ENCODE data around the gene PIM3.

The PIM3 gene

DNA sequence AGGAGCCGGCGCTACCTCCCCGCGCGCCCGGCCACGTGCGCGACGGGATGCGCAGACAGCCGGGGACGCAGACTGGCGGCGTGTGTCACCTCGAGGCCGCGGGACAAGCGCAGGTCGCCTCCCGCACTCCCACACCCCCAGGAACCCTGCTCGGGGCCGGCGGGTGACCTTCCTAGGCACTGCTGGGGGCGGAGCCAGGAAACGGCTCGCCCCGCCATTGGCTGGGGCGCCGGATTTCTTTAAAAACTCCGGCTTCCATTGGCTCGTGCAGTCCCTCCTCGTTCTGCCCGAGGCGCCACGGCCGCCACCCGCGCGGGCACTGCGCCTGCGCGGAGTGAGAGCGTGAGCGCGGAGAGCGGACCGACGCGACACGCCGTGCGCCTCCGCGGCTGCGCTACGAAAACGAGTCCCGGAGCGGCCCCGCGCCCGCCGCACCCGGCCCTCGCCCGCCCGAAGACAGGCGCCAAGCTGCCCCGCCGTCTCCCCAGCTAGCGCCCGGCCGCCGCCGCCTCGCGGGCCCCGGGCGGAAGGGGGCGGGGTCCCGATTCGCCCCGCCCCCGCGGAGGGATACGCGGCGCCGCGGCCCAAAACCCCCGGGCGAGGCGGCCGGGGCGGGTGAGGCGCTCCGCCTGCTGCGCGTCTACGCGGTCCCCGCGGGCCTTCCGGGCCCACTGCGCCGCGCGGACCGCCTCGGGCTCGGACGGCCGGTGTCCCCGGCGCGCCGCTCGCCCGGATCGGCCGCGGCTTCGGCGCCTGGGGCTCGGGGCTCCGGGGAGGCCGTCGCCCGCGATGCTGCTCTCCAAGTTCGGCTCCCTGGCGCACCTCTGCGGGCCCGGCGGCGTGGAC lies at the start of gene PIM3:
TSS of gene PIM3 (plus strand) at position 614 of the 846 bp plus-strand sequence. CDS start at position 790, 176 bp downstream.
- peak; percentile 95 for DNase-seq (ENCODE audit: low spot score)

DNA sequence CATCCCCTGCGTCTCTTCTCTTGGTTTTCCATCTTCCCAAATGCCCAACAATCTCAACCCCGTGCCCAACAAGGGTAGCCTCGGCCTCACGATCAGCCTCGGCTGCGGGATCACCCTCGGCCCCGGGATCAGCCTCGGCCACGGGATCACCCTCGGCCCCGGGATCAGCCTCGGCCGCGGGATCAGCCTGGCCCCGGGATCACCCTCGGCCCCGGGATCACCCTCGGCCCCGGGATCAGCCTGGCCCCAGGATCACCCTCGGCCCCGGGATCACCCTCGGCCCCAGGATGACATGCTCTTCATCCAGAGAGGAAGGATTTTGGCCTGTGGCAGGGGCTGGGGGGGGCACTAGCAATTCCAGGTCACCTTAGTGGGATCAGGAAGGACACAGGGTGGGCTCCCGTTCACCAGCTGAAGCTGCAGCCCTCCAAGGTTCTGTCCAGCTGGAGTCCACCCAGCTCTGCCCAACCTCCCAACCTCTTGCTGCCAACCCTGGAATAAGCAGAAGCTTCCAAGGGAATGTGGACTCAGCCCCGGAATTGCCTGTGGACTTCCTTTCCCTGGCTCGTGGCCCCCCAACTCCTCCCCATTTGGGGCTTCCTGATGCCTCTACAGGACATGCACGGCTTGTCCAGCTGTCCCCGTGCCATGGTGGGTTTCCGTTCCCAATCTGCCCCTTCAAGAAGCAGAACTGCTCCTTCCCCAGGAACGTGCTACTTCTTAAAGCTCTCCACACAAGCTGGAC lies 48.5 kb upstream of the PIM3 start:
- DNase-seq (ENCODE audit: low spot score) = no peak

DNA sequence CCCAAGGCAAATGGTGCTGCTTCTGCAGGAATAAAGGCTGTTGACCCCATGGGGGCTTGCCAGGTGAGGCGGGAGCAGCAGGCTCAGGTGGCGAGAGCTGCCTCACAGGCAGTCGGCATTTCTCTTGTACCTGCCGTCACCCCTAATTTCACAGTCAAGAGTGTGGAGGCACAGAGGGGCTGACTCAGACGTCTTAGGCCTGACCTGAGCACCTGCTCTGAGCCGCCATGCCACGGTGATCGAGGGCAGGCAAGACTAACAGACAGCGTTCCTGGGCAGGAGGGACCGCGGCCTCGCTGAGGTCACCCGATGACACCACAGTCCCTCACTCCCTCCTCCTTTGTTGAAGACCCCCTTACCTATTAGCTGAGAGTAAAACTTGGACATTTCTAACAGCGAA lies 47.5 kb upstream of the PIM3 start:
- no peak for DNase-seq (ENCODE audit: low spot score)

DNA sequence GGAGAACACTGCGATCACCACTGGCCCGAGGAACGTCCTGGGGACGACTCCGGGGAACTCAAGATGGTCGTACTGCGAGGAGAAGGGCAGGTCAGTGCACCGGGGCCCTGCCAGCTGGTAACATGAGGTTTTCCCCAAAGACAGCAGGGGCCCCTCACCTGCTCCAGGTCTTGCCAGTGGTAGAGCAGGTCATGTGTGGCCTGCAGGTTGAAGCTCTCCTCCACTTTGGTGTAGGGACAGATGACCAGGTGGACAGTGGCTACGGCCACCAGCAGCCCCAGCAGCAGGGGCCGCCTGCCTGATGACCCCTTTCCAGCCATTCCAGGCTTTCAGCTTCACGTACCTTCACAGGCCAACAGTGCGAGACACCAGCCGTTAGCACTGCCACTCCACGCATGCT lies 47.1 kb upstream of the PIM3 start:
- DNase-seq (ENCODE audit: low spot score) = no peak

DNA sequence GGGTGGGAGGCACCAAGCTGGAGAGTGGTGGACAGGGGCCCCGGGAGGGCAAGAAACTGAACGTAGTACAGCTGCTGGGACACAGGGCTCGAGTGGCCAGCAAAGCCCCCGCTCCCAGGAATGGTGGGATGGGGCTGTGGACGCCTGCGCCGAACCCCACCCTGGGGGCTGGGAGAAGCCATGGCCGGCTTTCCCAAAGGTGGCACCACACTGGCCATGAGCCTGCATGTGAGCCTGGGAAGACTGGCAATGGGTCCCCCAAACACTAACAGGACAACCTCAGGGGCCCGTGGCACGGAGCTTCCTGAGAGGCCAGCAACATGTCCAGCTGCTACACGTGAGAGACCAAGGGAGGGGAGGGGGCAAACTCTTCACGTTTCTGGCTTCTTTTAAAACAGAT lies 46.3 kb upstream of the PIM3 start:
- no peak for DNase-seq (ENCODE audit: low spot score)

DNA sequence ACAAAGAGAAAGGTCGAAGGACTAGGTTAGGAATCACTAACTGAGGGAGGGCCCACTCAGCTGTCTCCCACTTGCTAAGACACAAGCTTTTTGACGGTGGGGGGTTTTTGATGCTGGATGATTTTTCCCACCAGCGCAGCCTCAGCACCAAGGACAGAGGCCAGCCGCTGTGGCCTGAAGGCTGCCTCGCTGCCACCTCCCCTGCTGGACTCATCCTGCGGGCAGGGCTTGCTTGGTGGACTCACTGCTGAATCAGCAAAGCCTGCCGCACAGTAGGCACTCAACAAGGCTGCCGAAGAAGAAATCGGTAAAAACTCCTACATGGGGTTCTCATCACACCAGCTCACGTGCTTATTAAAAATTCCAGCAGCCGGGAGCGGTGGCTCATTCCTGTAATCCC lies 45.0 kb upstream of the PIM3 start:
- no peak for DNase-seq (ENCODE audit: low spot score)

DNA sequence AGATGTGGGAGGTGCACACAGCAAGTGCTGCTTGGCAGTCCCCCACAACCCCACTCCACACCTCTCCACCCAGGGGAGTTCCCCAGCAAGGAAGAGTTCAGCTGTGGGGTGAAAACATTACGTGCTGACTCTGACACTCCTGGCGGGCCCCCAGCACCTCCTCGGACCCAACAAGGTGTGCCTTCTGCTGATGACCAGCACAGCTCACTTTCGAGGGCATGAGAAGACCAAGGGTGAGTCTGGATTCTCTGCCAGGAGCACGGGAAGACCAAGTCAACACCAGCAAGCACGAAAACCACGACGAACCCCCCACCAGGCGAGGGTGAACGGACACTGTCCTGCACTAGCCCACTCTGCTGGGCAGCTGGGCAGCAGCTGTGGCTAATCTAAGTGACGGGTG lies 43.7 kb upstream of the PIM3 start:
- no peak for DNase-seq (ENCODE audit: low spot score)

DNA sequence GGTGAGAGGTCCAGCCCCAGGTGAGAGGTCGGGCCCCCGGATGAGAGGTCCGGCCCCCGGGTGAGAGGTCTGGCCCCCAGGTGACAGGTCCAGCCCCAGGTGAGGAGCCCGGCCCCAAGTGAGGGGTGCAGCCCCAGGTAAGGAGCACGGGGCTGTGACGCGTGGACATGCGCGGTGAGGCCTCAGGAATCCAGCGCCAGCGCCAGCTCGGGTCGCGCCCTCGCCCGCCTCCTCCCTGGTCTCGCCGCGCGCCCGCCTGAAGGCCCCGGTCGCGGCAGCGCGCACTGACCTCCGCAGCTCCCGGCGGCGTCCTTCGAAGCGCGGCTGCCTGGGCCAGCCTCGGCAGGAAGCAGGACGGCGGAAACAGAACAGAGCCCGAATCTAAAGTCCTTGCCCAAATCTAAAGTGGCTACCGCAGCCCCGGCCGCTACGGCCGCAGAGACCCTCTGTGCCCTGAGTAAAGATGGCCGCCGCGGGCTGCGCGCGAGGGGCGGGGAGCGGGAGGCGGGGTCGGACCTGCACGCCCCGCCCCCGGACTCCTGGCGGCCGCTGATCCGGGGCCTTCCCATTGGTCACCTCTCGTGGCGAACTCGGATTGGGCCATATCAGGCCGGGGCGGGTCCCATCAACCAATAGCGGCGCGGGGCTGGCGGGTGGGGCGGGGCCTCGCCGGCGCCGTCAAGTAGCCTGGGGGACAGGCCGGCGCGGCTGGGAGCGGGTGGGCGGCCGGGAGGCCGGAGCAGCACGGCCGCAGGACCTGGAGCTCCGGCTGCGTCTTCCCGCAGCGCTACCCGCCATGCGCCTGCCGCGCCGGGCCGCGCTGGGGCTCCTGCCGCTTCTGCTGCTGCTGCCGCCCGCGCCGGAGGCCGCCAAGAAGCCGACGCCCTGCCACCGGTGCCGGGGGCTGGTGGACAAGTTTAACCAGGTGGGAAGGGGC lies 42.3 kb upstream of the PIM3 start, which contains the start of the genes ALG12 and CRELD2:
TSS of gene ALG12 (minus strand) at position 465 of the 937 bp plus-strand sequence. CDS start 4,673 bp downstream, outside the sequence.
TSS of gene CRELD2 (plus strand) at position 661 of the 937 bp plus-strand sequence. CDS start at position 797, 136 bp downstream.
- peak; percentile 95 for DNase-seq (ENCODE audit: low spot score)

DNA sequence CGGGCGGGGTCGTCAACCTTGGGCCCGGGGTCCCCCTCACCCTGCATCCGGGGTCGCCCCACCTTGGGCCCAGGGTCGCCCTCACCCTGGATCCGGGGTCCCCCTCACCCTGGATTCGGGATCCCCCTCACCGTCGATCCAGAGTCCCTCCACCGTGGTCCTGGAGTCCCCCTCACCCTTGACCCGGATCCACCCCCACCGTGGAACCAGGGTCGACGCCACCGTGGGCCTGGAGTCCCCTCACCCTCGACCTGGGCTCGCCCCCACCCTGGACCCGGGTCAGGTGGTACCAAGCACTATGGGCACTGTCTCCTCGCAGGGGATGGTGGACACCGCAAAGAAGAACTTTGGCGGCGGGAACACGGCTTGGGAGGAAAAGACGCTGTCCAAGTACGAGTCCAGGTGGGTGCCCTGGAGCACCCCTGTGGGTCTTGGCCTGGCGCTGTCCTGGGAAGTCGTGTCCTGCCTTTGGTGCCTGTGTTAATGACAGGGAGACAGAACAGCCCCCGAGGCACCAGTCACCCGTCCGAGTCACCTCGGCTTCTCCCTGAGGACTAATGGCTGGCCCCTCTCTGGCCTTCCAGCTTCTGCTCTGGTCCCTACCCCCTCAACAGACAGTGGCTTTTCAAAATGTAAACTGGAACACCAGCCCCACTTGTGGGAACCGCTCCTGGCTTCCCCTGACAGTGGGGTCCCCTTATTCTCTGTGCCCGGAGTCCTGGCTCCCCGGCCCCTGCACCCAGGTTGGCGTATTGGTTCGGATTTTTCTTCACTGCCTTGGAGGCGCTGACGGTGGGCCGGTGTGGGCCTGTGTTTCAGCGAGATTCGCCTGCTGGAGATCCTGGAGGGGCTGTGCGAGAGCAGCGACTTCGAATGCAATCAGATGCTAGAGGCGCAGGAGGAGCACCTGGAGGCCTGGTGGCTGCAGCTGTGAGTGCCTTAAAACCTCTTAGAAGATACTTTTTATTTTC lies 41.4 kb upstream of the PIM3 start:
- no peak for DNase-seq (ENCODE audit: low spot score)

DNA sequence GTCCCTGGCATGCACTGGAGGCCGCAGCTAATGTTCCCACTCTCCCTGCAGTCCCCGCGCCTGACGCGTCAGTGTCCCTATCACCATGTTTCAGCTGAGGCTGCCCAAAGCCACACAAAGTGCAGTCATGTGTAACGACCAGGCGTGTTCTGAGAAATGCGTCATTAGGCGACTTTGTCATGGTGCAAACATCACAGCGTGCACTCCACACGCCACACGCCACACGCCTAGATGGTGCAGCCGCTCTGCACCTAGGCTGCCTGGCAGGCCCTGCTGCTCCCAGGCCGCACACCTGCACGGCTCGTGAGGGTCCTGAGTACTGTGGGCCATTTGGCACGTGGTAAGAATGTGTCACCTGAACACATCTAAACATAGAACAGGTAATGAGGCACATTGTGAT lies 39.7 kb upstream of the PIM3 start:
- DNase-seq (ENCODE audit: low spot score) = no peak

DNA sequence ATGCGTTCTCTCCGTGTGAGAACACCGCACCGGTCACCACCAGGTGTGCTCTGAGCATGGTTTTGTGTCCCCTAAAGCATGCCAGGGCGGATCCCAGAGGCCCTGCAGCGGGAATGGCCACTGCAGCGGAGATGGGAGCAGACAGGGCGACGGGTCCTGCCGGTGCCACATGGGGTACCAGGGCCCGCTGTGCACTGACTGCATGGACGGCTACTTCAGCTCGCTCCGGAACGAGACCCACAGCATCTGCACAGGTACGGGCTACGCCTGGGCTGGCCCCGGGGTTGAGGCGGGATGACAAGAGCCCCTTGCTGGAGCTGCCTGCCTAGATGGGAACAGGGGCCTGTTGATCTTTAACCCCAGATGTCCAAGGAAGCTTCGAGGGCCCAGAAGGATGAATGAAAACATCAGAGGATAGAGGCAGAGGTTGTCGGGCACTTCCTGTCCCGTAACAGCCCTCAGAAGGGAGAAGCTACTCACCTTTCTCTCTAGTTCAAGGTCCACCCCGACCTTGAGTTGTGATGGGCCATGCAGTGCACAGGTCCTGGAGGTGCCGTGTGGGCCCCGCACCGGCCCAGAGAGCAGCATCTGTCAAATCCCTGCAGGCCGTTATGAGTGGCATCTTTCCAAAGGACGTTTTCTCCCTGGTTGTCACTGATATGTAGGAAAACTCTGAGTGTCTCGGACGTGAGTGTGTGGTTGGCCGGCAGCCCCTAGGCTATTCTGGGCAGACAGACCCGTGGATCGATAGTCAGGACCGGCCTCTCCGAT lies 38.9 kb upstream of the PIM3 start:
- no peak for DNase-seq (ENCODE audit: low spot score)

DNA sequence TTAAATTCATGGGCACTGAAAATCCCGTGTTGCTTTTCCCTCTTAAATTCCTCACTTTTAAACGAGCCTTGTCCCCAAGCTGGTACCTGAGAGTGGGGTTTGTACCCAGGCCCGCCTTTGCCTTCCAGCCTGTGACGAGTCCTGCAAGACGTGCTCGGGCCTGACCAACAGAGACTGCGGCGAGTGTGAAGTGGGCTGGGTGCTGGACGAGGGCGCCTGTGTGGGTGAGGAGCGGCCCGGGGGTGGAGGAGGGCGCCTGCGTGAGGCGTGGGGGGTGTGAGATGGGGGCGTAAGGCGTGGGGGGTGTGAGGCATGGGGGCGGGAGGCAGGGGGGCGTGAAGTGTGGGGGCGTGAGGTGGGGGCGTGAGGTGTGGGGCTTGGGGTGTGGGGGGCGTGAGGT lies 38.1 kb upstream of the PIM3 start:
- no peak for DNase-seq (ENCODE audit: low spot score)

DNA sequence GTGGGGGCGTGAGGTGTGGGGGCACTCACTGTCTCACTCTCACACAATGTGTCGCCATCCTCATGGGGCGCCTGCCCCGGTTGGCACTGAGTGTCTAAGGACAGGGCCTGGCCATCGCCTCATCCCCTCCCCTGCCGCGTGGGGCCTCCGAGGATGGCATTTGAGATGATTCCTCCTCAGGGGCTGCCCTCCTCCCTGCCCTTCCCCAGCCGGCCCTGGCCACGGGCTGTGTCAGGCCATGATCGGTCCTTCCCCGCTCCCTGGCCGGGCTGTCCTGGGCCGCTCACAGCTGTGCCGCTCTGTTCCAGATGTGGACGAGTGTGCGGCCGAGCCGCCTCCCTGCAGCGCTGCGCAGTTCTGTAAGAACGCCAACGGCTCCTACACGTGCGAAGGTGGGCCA lies 37.6 kb upstream of the PIM3 start:
- DNase-seq (ENCODE audit: low spot score) = no peak

DNA sequence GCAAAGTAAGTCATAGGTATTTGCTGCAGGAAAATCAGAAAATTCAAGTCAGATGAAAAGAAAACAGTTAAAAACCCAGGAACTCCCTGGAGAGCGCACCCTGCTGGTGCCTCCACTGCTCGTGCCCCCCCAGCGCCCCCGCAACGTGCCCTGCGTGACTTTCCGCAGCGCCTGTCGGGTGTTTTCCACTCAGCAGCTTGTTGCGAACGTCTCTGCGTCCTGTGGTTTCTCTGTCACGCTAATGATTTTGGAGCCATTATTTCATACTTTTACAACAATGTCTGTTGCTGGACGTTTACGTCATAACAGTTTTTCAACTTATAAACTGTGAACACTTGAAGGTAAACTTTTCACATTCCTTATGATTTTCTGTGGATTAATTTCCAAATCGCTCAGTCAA lies 37.1 kb upstream of the PIM3 start:
- no peak for DNase-seq (ENCODE audit: low spot score)

DNA sequence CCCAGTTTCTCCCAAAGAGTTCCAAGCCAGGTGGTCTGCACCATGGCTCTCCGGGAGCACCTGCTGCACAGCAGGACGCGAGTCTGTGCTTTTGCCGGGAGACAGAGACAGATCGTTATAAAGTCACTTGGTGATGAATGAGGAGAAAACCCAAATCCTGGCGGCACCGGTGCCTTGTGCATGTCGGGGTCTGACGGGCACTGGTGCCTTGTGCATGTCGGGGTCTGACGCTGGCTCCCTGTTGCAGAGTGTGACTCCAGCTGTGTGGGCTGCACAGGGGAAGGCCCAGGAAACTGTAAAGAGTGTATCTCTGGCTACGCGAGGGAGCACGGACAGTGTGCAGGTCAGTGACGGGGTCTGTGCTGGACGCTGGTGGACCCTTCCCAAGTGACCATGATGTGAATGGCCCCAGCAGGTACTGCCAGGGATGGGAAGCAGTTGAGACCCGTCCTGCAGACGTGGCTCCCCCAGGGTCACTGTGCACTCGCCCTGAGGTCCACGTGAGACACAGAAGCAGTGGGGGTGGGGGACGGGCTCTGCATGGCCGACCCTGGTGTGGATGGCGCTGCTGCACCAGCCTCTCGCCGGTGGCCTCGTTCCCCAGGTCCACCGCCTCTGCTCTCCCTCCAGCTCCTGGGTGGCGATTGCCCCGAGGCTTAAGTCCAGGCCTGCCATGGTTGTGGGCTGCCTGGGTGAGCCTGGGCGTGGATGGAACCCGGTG lies 36.3 kb upstream of the PIM3 start:
- DNase-seq (ENCODE audit: low spot score) = no peak

DNA sequence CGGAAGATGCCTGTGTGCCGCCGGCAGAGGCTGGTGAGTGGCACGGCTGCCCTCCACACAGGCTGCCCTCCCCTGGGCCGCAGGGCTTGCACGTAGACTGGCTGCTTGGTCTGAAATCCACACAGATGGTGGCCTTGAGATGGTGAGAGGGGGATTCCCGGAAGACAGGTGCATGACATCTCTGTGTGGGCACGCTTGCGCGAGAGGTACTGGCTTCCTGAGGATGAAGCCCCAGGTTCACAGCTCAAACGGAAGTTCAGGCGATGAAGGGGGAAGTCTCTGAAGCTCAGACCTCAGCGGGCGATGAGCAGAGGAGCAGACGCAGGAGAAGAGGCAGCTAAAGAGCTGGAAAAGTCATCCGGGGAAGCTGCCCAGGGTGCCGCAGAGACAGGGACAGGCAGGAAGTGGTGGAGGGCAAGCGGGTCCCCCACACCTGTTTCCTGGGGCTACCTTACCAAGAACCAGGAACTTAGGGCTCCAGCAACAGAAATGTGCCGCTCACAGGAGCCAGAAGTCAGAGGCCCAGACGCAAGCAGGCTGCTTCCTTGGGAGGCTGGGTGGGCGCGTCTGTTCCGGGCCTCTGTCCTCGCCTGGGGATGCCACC lies 34.9 kb upstream of the PIM3 start:
- no peak for DNase-seq (ENCODE audit: low spot score)

DNA sequence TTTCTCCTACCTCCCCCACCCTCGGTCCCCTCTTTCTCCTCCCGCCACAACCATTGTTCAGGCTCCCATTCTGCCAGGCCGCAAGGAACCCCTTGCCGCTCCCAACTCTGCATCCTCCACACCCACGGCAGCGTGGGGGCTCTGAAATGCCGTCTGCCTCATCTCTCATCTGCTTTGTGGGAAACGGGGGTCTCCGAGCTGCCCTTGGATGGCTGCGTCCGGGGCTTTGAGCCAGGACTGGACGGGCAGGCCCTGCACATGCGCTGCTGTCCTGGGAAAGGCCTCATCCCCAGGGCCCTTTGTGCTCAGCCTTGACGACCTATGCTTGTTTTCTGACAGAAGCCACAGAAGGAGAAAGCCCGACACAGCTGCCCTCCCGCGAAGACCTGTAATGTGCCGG lies 33.7 kb upstream of the PIM3 start:
- no peak for DNase-seq (ENCODE audit: low spot score)

DNA sequence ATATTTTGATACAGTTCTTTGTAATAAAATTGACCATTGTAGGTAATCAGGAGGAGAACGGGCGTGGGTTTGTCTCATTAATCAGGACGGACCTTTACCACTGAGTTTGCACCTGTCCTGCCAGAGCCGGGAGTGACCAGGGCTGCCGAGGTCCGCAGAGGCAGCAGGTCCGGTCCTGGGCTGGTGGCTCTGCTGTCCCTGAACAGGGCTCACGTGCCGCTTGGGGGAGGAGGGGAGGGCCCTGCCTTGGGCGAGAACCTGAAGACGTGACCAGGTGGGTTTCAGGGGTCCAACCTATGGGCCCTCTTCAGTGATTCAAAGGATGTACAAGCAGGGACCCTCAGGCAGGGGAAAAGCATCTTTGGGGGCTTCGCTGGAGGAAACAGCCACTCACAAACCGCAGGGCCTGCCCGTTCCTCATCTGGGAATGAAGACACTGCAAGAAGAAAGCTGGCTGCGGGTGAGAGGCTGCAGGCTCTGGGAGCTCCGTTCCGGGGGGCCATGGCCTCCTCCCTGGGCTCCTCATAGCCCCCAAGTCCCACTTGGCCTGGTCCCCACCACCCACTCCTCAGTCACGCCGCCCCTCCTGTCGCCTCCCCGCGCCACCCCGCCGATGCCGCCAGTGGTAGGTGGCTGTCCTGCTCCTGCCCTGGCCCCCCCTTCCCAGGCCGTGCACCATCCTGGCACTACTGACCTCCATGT lies 32.9 kb upstream of the PIM3 start:
- DNase-seq (ENCODE audit: low spot score) = no peak

DNA sequence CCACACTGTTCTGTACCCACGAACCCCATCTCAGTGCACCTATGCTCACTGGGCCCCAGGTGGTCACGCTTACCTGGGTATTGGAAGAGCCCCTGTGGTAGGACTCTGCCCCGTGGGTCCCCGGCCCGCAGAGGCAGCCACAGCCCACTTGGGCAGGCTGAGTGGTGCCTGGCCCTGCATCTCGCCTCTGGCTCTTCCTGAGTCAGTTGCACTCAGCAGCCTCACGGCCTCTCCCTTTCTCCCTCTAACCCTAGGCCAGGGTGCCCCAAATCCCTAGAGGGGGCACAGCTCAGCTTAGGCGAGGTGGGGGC lies 32.4 kb upstream of the PIM3 start:
- no peak for DNase-seq (ENCODE audit: low spot score)
